H54 (cell line): ENCODE results near the gene SLC6A19.
"Not testable (repeated sequence)": the region's sequence is repeated elsewhere in the genome, so short reads cannot be mapped to it uniquely, and the experiment has no call there.

Experiments used
- DNase-seq: peaks from one replicate; pipeline ENCODE4 v3.0.0; 2011; ENCODE audit warnings: low spot score, mixed read lengths; ENCODE audit not compliant: insufficient read length
- FAIRE-seq: peaks from 3 replicates; lab custom pipeline; 2011; peaks lifted over from hg19 to GRCh38; lab: Jason Lieb, UNC
- POLR2A ChIP-seq: IDR thresholded peaks from 2 replicates; pipeline ENCODE4 v1.6.1; 2011; ENCODE audit warnings: low read depth, mild to moderate bottlenecking, low read length

SLC6A19 gene

GRCh38 chr5:1201327-1202025, at the start of gene SLC6A19:
TSS of gene SLC6A19 (plus strand) at chr5:1201595. CDS start at chr5:1201651, 56 bp downstream.
- no peak for FAIRE-seq
- DNase-seq: no peak
- no peak for TF ChIP-seq POLR2A

- DNase-seq (peak; percentile 48), FAIRE-seq (no peak)
- no peak for TF ChIP-seq POLR2A
These were observed 49.2 kb upstream of the SLC6A19 start for GRCh38 chr5:1152156-1152555.

GRCh38 chr5:1152771-1153282, 48.6 kb upstream of the SLC6A19 start:
- TF ChIP-seq POLR2A: no peak
- DNase-seq: peak; percentile 47
- no peak for FAIRE-seq

GRCh38 chr5:1153428-1153827, 48.0 kb upstream of the SLC6A19 start:
- no peak for TF ChIP-seq POLR2A
- FAIRE-seq (no peak), DNase-seq (no peak)

GRCh38 chr5:1155191-1156032, 46.0 kb upstream of the SLC6A19 start:
- no peak for TF ChIP-seq POLR2A
- no peak for DNase-seq
- FAIRE-seq: no peak

GRCh38 chr5:1156033-1156753, 45.2 kb upstream of the SLC6A19 start:
- no peak for FAIRE-seq
- TF ChIP-seq POLR2A: no peak
- DNase-seq: no peak

- no peak for DNase-seq
- TF ChIP-seq POLR2A: no peak
- no peak for FAIRE-seq
These were observed 44.5 kb upstream of the SLC6A19 start for GRCh38 chr5:1156754-1157460.

GRCh38 chr5:1157461-1157986, 43.9 kb upstream of the SLC6A19 start:
- not testable (repeated sequence) for DNase-seq, FAIRE-seq

- FAIRE-seq: no peak
- TF ChIP-seq POLR2A: no peak
- no peak for DNase-seq
These were observed 42.6 kb upstream of the SLC6A19 start for GRCh38 chr5:1158647-1159340.

- DNase-seq (no peak), FAIRE-seq (no peak)
- no peak for TF ChIP-seq POLR2A
These were observed 42.1 kb upstream of the SLC6A19 start for GRCh38 chr5:1159341-1159675.

- FAIRE-seq: no peak
- DNase-seq: no peak
- TF ChIP-seq POLR2A: no peak
These were observed 41.5 kb upstream of the SLC6A19 start for GRCh38 chr5:1159774-1160406.
